ENCODE data around the gene GJB3.
A peak's percentile ranks its signal among the peaks of the same experiment; 100 is the strongest.
"Not testable (repeated sequence)": the region's sequence is repeated elsewhere in the genome, so short reads cannot be mapped to it uniquely, and the experiment has no call there.

The GJB3 gene

DNA sequence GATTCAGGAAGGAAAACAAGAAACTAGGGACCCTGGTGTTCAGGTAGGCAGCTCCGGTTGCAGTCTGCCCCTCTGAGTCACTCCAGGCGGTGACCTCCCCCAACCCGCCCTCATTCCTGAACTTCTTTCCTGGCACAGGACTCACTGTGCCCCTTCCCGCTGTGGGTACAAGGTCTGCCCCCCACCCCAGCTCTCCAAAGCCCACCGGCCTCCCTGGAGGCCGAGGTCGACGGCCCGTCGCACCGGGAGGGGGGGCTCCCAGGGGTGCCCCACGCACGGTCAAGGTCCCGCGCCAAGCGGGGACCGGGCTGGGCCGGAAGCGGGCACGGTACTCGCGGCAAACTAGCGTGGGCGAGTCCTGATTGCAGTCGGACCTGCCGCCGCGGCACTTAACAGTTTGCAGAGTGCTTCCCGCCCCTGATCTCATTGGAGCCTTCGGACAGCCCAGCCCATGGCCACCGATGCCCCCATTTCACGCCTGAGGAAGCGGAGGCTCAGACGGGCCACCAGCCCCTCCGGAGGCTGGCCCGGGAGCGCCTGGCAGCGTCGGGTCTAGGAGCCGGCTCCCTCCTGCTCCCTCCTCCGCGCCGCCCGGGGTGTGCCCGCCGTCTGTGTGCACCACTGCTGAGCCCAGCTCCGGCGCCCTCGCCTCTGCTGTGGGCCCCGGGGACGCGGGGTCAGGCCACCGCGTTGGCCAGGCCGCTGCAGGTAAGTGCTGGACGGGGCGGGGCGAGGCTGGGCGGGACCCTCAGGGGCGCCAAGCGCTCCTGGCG, at the start of gene GJB3:
Gene GJB3, plus strand, starts transcription at position 144 of the 773 bp plus-strand sequence. CDS start 3,549 bp downstream, outside the sequence.
- DNase-seq, result no peak

DNA sequence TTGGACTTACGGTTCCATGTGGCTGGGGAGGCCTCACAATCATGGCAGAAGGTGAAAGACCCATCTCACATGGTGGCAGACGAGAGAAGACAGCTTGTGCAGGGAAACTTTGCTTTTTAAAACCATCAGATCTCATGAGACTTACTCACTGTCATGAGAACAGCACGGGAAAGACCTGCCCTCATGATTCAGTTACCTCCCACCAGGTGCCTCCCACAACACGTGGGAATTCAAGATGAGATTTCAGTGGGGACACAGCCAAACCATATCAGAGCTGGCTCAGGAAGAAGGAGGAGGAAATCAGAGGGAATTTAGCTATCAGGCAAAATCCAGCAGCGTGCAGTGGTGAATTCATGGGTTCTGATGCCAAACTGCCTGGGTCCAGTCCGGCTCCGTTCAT, 48.2 kb upstream of the GJB3 start:
- DNase-seq, result not testable (repeated sequence)

DNA sequence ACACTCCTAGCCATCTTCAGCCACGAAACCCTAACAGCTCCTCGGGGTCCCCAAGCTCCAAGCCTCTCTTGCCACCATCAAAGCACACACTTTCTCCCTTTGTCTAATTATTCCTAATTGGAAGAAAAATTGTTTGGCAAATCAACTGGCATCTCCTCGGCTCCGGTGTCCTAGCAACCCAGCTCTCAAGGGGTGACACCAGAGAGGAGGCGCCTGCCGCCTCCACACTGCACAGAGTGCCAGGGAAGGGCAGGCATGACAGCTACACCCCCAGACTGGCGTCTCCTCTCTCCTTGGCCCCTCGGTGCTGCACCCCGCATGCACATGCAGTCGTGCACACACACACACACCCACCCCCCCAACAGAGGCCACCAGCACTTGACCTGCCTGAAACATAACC, 44.3 kb upstream of the GJB3 start:
- DNase-seq, result no peak

DNA sequence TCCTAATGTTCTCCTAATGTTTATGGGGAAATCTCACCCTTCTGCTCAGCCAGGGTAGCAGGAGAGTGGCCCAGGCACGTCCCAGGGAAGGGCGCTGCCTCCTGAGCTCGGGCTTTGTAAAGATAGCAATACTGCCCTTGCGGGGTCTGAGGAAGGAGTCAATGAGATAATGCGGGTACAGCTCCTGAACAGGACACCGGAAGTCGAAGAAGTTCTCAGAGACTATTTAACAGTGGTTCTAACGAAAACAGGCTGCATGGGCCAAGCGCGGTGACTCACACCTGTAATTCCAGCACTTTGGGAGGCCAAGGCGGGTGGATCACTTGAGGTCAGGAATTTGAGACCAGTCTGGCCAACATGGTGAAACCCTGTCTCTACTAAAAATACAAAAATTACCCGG, 43.8 kb upstream of the GJB3 start:
- DNase-seq, result not testable (repeated sequence)

DNA sequence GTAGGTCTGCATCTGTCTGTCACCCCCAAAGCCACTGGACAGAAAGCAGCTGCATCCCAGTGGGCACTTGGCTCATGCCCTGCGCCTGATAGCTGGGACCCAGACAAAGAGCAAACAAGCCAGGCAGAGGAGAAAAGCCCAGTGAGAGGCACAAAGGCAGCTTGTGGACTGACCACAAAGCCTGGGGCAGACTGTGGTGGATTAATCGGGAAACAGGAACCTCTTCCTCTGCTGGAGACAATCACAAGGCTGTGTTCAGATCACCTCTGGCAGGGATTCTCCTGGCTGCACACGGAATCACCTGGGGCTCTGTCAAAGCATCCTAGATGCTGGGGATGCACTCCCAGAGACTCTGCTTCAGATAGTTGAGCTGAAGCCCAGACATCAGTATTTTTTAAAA, 41.4 kb upstream of the GJB3 start:
- no peak for DNase-seq

DNA sequence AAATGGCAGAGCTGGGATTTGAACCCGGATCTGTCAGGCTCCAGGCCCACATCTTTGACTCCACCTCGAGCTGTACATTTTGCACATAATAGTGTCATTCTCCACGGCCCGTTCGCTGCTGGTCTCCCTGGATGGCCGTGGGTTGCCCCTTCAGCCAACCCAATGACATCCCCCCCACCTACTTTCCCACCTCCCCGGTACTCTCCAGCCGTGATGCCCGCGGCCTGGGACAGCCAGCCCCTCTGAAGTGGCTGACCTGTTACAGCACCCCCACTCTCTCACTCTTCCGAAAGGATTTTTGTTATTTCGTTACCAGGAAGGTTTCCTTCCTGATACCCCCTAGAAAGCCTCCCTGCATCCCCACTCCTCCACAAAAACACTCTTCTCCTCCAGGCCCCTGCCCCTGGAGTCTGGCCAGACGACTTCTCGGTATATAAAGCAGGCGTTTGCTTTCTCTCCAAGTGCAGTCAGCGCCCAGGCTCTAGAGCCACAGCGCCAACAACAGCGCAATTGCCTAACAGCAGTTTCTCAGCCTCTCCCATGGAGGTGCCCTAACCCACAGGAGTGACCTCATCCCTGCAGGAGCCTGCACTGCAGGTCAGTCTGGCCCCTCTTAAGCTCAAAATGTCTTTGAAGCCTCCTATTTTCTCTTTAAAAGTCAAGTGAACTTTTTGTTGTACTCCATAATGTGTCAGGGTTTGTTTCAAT, 40.7 kb upstream of the GJB3 start:
- DNase-seq, result no peak

DNA sequence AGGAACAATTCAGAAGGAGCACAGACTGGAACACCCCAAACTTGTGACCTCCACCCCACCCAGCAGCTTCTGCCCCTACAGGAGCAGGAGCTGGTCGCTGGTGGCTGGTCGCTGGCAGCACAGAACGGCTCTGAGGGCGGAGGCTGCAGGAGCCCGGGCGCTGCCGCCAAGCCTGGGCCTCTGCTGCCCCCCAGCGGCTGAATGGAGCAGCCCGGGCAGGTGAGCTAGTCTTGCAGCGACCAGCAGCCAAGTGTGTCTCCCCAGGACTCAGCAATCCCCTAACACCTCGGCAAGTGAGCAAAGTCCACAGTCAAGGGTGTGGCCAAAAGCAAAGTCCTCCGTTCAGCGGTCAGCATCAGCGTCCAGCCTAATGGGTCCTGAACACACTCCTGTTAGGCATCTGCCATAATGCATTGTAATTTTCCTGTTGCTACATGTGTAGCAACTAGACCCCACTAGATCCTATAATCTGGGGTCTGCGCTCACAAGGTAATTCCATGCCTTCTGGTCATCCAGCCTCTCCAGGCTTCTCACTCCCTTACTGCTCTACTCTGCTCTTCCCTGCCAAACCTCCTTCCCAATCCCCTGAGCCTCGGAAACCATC, 38.2 kb upstream of the GJB3 start:
- peak; percentile 42 for DNase-seq

DNA sequence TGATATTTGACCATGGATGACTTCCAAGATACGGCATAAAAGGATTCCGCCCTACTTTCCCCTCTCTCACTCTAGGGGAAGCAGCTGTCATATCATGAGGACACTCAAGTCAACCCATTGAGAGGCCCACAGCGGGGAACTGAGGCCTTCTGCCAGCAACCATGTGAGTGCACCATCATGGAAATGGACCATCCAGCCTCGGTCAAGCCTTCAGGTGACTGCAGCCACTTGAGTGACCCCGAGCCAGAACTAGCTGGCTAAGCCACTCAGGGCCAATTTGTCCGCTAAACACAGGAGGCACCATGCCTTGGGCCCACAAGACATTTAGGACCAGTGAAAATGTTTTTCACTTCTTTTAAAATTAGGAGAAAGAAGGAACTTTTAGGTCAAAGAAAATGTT, 37.2 kb upstream of the GJB3 start:
- no peak for DNase-seq

DNA sequence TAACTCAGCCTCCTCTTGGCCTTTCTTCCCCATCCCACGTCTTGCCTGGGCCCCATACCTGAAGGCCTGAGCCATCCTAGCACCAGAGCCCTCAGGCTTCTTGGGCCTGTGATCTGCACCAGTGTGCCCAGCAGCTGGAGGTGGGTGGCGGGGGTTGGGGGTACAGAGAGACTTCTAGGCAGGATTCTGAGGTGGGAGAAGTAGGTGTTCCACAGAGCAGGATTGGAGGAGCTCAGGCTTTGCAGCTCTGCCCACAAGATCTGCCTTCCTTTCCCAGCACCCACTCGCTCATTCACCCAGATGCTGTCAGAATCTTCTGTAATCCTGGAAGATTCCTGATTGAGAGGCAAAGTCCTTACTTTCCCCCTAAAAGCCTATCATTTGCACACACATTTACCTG, 36.2 kb upstream of the GJB3 start:
- no peak for DNase-seq

DNA sequence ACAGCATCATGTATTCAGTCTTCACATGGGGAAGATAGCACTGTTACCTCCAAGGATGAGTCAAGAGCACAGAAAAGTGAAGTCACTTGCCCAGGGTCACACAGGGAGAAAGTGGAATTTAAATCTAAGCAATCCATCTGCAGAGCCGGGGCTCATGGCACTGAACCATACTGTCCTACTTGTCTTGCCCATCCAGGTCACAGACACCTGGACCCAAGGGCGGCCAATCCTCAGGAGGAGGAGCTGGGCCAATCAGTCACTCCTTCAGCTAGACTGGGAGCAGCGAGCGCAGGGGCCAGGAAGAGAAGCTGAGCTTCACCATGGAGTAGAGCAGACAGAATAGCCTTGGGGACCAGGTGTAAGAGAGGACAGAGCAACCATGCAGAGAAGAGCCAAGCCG, 35.3 kb upstream of the GJB3 start:
- DNase-seq, result no peak

DNA sequence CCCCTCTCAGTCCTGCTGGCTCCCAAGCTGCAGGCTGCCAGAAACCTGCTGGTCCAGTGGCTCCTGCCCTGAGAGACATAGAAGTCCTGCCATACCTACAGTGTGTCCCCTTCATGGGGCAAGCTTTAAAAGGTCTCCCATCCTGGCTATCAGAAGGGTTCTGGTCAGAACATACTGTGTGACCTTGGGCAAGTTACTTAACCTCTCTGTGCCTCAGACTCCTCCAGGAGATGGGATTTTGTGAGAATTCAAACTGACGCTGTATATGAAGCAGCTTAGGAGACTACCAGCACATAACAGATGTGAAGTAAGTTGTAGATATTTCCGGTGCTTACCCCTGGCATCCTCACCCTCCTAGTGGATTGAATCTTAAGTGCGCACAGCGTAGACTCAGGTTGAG, 34.9 kb upstream of the GJB3 start:
- no peak for DNase-seq

DNA sequence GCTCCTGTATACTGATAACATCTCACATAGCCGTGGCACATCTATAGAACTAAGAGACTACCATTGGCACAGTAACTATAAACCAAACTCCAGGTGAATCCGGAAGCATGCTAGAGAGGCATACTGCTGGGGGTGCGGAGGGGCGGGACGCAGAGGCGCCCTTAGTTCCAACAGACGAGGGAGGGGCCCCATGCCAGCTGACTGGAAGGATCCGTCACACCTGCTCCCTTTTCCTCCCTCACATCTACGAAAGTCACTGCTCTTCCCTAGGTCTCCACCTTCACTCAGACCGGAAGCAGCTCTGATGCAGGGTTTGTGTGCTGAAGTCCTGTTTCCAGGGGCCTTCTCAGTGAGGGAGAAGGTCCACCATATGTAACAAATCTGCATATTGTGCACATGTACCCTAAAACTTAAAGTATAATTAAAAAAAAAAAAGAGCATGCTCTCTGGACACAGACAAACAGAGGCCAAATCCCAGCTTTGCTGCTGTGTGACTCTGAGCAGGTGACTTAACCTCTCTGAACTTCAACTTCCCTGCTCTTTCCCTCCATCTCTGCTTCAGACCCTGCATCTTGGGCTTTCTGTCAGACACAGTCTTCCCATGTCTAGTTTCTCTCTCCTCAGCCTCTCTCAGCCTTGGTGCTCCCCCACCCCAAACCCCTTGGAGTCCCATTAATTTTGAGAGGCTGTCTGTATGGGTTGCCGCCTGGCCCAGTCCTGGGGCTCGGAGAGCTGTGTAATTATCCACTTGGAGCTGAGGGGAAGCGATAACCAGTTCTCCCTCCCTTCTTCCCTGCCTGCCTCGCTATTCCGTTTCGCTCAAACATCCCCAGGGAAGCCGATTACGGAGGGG, 34.0 kb upstream of the GJB3 start:
- DNase-seq, result no peak

DNA sequence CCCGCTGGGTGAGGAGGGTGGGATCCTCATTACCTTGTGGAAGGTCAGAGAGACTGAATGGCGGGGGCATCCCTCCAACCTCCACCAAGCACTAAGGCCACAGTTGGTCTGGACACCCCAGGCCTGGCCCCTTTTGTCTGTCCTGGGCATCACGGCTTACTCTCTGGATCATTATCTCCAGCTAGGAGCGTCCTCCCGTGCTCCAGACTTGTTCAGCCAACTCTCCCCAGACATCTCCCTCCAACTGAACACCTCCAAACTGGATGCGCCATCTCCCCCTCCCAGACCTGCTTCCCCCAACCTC, 33.4 kb upstream of the GJB3 start:
- DNase-seq, result no peak

DNA sequence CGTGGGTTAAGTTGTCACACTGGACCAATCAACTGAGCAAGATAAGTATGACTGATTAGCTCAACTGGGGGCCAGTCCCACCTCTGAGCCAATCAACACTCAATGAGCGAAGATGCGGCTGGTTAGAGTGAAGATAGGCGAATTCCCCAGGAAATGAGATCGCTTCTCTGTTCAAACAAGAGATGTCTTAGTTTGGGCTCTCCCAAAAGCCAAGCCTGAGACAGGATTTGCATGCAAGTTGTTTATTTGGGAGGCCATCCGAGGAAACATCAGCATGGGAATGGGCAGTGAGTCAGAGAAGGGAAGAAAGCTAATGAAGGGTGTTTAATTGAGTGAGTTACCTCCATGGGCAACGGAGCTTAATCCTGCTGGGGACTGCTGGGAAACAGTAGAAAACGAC, 31.0 kb upstream of the GJB3 start:
- no peak for DNase-seq

DNA sequence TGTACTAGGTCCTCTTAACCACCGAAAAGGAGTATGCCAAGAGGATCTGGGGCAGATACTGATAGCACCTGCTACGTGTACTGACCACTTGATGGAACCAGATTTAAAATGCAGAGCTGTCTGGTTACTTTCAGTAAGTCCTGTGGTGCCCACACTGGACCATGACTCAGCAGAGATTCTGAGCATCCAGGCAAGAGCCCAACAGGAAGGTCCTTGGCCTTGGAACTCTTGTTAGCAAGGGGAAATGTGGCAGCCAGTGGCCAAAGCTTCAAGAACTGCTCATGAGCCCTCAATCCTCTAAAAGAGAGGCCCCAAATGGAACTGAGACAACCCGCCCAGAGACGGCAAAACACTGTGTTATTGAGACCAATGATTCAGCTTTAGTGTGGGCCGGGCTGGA, 30.4 kb upstream of the GJB3 start:
- no peak for DNase-seq

DNA sequence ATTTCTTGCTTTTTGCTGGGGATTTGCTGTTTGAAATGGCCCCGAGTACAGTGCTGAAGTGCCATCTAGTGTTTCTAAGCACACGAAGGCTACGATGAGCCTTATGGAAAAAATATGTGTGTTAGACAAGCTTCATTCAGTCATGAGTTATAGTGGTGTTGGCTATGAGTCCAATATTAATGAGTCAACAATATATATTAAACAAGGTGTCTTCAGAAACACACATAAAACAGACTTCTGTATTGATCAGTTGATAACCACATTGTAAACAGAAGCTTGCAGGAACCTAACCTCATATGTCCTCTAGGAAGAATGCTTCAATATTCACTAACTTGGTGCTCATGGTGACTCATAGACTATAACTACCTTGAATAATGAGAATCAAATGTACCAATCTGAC, 27.9 kb upstream of the GJB3 start:
- no peak for DNase-seq

DNA sequence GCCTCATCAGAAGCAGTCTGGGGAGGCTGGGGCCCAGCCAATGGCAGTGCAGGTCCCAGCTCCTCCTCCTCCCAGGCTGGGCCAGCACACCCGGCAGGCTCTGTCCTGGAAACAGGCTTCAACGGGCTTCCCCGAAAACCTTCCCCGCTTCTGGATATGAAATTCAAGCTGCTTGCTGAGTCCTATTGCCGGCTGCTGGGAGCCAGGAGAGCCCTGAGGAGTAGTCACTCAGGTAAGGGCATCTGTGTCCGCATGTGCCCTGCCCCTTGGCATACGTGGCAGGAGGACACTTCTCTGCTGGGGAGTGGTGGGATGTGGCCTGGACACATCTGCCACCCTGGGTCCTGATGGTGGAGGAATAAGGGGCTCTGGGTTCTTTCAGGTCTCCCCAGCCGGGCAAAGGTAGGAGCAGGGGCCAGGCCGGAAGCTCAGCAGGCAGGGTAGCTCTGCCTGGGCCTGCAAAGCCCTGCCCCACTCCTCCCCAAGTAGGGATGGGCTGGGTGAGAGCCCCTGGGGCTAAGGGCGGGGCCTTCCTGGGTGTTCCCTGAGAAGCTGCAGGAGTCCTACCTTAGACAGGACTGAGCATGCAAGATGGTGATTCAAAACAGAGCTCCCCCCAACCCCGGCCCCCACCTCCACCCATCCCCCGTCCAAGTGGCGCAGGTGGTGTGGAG, 25.9 kb upstream of the GJB3 start, which contains the start of gene GJB5:
Gene GJB5, plus strand, starts transcription at position 84 of the 674 bp plus-strand sequence. CDS start 2,284 bp downstream, outside the sequence.
- peak; percentile 49 for DNase-seq

DNA sequence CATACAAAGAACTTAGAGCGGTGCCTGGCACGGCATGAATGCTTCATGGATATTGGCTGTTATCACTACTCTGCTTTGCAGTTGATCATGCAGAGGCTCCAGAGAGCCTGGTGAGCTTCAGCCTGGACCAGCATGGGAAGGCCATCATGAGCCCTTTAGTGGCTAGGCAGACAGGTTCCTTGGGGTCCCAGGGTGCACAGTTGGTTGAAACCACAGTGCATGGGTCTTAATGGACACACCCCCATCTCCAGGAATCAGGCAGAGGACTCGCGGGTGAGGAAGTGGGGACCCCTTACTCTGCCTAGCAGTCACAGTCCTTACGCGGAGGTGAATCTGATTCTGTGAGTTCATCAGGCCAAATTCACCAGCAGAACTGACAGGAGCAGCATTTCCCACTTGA, 25.1 kb upstream of the GJB3 start:
- no peak for DNase-seq

DNA sequence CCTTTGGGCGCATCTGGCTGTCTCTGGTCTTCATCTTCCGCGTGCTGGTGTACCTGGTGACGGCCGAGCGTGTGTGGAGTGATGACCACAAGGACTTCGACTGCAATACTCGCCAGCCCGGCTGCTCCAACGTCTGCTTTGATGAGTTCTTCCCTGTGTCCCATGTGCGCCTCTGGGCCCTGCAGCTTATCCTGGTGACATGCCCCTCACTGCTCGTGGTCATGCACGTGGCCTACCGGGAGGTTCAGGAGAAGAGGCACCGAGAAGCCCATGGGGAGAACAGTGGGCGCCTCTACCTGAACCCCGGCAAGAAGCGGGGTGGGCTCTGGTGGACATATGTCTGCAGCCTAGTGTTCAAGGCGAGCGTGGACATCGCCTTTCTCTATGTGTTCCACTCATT, 23.6 kb upstream of the GJB3 start:
- no peak for DNase-seq

DNA sequence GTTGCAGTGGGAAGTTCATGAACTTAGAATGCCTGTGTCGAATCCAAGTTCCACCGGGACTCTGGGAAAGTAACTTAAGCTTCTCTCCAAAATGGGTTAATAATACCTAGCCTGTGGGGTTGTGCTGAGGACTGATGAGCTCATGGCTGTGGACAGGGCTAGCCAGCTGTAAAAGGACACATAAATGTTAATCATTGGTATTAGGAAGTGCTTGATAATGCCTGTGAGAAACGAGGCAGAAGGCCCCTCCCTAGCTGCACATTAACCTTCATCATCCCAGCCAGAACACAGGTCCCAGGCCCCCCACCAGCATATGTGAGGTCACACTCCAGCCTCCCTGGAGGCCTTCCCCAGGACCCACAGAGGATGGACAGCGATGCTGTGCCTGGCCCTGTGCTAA, 22.3 kb upstream of the GJB3 start:
- DNase-seq, result no peak

DNA sequence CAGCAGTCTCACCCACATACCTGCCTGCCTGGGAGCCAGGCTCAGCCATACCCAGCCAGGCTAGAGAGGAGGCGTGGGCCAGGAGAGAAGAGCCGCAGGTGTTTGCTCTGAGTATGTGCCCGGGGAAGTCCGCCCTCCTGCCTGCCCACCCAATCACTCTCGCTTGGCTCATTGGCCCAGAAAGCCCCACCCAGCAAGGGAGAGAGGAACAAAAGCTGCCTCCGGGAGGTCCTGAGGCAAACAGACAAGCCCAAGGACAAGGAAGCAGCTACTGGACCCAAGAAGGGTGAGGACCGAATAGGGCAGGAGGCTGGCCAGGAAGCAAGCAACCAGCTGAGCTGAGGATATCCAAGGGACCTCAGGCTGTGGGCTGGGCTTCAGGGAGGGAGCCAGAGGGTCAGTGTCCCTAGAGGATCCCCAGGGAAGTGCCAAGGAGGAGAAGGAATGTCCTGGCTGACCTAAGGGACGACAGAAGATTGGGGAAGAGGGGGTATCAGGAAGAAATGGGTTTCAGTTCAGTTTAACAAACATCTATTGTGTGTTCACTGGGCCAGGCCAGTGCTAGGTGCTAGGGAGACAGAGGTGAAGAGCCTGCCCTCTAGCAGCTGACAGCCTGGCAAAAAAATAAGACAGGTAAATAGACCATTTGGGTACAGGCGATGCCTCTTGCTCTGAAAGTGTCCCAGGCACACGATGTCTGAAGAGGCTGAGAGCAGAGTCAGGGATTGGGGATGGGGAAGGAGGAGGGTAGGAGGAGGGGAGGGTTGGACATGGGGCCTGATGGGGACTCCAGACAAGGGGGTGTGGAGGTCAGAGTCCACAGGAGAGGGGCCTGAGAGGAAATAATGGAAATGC, 21.3 kb upstream of the GJB3 start, which contains the start of gene GJB4:
Gene GJB4, plus strand, starts transcription at position 238 of the 855 bp plus-strand sequence. CDS start 1,515 bp downstream, outside the sequence.
- no peak for DNase-seq
